HepG2 (cell line): ENCODE measurements around the gene FBLIM1. TPM values are rescaled to one million over a fixed set of nuclear protein-coding genes. Genes with fewer than 3 reads are reported as not detected.

ENCODE experiments used
- AHDC1 ChIP-seq: sonication (generic); formaldehyde crosslinking; IDR thresholded peaks from 2 replicates; pipeline ENCODE4 v1.5.1; 2020; ENCODE audit warnings: mild to moderate bottlenecking, missing genetic modification reagents, borderline replicate concordance
- FOXA3 ChIP-seq: IDR thresholded peaks from 2 replicates; pipeline ENCODE4 v1.6.1; 2016; ENCODE audit warnings: missing genetic modification reagents, missing compliant biosample characterization
- FOXC1 ChIP-seq: sonication (generic); formaldehyde crosslinking; IDR thresholded peaks from 2 replicates; pipeline ENCODE4 v1.8.0; 2022; ENCODE audit warnings: mild to moderate bottlenecking, missing genetic modification reagents, borderline replicate concordance
- HNF1B ChIP-seq: sonication (generic); formaldehyde crosslinking; IDR thresholded peaks from 2 replicates; pipeline ENCODE4 v1.5.1; 2020; ENCODE audit warnings: mild to moderate bottlenecking, moderate library complexity, missing genetic modification reagents
- PHF21A ChIP-seq: sonication (generic); formaldehyde crosslinking; IDR thresholded peaks from 2 replicates; pipeline ENCODE4 v1.5.0; 2020; ENCODE audit warnings: mild to moderate bottlenecking, missing genetic modification reagents
- PITX1 ChIP-seq: sonication (generic); formaldehyde crosslinking; IDR thresholded peaks from 2 replicates; pipeline ENCODE4 v1.5.1; 2020; ENCODE audit warnings: mild to moderate bottlenecking, missing genetic modification reagents
- SOX5 ChIP-seq: IDR thresholded peaks from 2 replicates; pipeline ENCODE4 v1.6.1; 2016; ENCODE audit warnings: borderline replicate concordance
- TBX2 ChIP-seq: sonication (generic); formaldehyde crosslinking; IDR thresholded peaks from 2 replicates; pipeline ENCODE4 v1.5.0; 2020; ENCODE audit warnings: missing genetic modification reagents, mild to moderate bottlenecking, borderline replicate concordance
- TFE3 ChIP-seq: IDR thresholded peaks from 2 replicates; pipeline ENCODE4 v1.6.1; 2016
- ZNF407 ChIP-seq: sonication (generic); formaldehyde crosslinking; IDR thresholded peaks from one replicate; pipeline ENCODE4 v1.5.1; 2020; ENCODE audit warnings: mild to moderate bottlenecking, missing genetic modification reagents; ENCODE audit errors: not compliant biosample characterization
- ZNF792 ChIP-seq: IDR thresholded peaks from 2 replicates; pipeline ENCODE4 v1.6.1; 2016
- polyA plus RNA-seq, 8 experiments: library from polyadenylated mRNA; depleted of rRNA in 3 of 8; stranded (reverse) in 7 of 8; unstranded in 1 of 8; fragments of >200 nt; fragmentation: Illumina TruSeq in 4 of 8; extraction: Trizol in 4 of 8; gene quantifications; 2 replicates each; pipeline versions ENCODE4 v1.2.1 to v1.2.3, GENCODE V29; 2011 to 2016; ENCODE audit warnings: low read depth in 4 of 8, missing spikeins in 1 of 8, mixed read lengths in 1 of 8; ENCODE audit not compliant: insufficient read depth in 1 of 8
- total RNA-seq, 5 experiments: library from RNA; depleted of rRNA; stranded (reverse); fragments of >200 nt; fragmentation: Illumina TruSeq; extraction: Trizol; gene quantifications; 2 replicates each; pipeline ENCODE4 v1.2.3, GENCODE V29; 2016; ENCODE audit warnings: low read depth in 1 of 5

FBLIM1 gene
- total and polyA plus RNA-seq, 2 of the 13 experiments (the other 11 are each of a cell fraction or from before 2014, with no cell fraction given), result 10.6 to 23.0 TPM

GRCh38 chr1:15802234-15802965 is 43.8 kb downstream of the FBLIM1 start (continued):
- peak; percentile 21; the same call in 1 of the 2 replicates for TF ChIP-seq TFE3 (CRISPR knock-in tag)
- TF ChIP-seq PHF21A (CRISPR knock-in tag), result peak; percentile 67
- TF ChIP-seq PITX1 (CRISPR knock-in tag), result peak; percentile 52; the same call in 1 of the 2 replicates
- peak; percentile 44; the same call in 1 of the 2 replicates for TF ChIP-seq TBX2 (CRISPR knock-in tag)
- TF ChIP-seq ZNF407 (CRISPR knock-in tag), result no peak
- TF ChIP-seq AHDC1, result peak; percentile 71; the same call in 1 of the 2 replicates
- 0 out of 2 replicates have a peak, but pooled peaks have one; percentile 49 for TF ChIP-seq FOXC1 (CRISPR knock-in tag)
- peak; percentile 71; the same call in 1 of the 2 replicates for TF ChIP-seq SOX5 (CRISPR knock-in tag)
- TF ChIP-seq ZNF792 (CRISPR knock-in tag), result 0 out of 2 replicates have a peak, but pooled peaks have one; percentile 29
- peak; percentile 65 for TF ChIP-seq FOXA3 (CRISPR knock-in tag)
- TF ChIP-seq HNF1B, result peak; percentile 85
